HG02840 (cell line): ENCODE data around the gene CNTNAP2.

ENCODE experiments used
- ATAC-seq: cut with Tn5 transposase; IDR thresholded peaks from one replicate; pipeline ENCODE4 v1.9.1; 2021; ENCODE audit warnings: mild to moderate bottlenecking, moderate library complexity, moderate number of reproducible peaks; ENCODE audit not compliant: unreplicated experiment, low FRiP score

The CNTNAP2 gene

GRCh38 chr7:146542101-146542500 is 425.5 kb downstream of the CNTNAP2 start:
- ATAC-seq, result no peak

- ATAC-seq, result no peak
Observed at GRCh38 chr7:146544748-146545147, 428.1 kb downstream of the CNTNAP2 start.

- ATAC-seq, result no peak
Observed at GRCh38 chr7:146548816-146549215, 432.2 kb downstream of the CNTNAP2 start.

- no peak for ATAC-seq
Observed at GRCh38 chr7:146554556-146554955, 438.0 kb downstream of the CNTNAP2 start.

- ATAC-seq, result no peak
Observed at GRCh38 chr7:146557971-146558469, 441.4 kb downstream of the CNTNAP2 start.

GRCh38 chr7:146565872-146566271 is 449.3 kb downstream of the CNTNAP2 start:
- no peak for ATAC-seq

GRCh38 chr7:146575903-146576302 is 459.3 kb downstream of the CNTNAP2 start:
- ATAC-seq, result no peak

- no peak for ATAC-seq
Observed at GRCh38 chr7:146591976-146592375, 475.4 kb downstream of the CNTNAP2 start.

GRCh38 chr7:146606628-146607027 is 490.0 kb downstream of the CNTNAP2 start:
- no peak for ATAC-seq

GRCh38 chr7:146619641-146620040 is 503.0 kb downstream of the CNTNAP2 start:
- ATAC-seq, result no peak

GRCh38 chr7:146626912-146627311 is 510.3 kb downstream of the CNTNAP2 start:
- no peak for ATAC-seq

GRCh38 chr7:146635205-146636032 is 518.8 kb downstream of the CNTNAP2 start:
- no peak for ATAC-seq

- ATAC-seq, result no peak
Observed at GRCh38 chr7:146636033-146636356, 519.4 kb downstream of the CNTNAP2 start.

GRCh38 chr7:146636581-146636980 is 520.0 kb downstream of the CNTNAP2 start:
- no peak for ATAC-seq

- no peak for ATAC-seq
Observed at GRCh38 chr7:146639291-146639690, 522.7 kb downstream of the CNTNAP2 start.

GRCh38 chr7:146641491-146641890 is 524.9 kb downstream of the CNTNAP2 start:
- ATAC-seq, result no peak

- no peak for ATAC-seq
Observed at GRCh38 chr7:146645383-146645976, 528.9 kb downstream of the CNTNAP2 start.

GRCh38 chr7:146647445-146647844 is 530.8 kb downstream of the CNTNAP2 start:
- ATAC-seq, result no peak

- no peak for ATAC-seq
Observed at GRCh38 chr7:146652176-146652575, 535.6 kb downstream of the CNTNAP2 start.

- ATAC-seq, result no peak
Observed at GRCh38 chr7:146654048-146654447, 537.4 kb downstream of the CNTNAP2 start.

- no peak for ATAC-seq
Observed at GRCh38 chr7:146655928-146656797, 539.6 kb downstream of the CNTNAP2 start.
